Trophoblast cell (in vitro differentiated cells and primary cell): ENCODE measurements around the gene AUTS2.
A peak's percentile ranks its signal among the peaks of the same experiment; 100 is the strongest.

Source experiments
- DNase-seq, 2 donors: peaks; one replicate each; pipeline ENCODE4 v3.0.0-alpha.2; 2016
- H2AFZ ChIP-seq: 2 replicates; pipeline ENCODE4 v1.6.1; 2013; ENCODE audit warnings: low read length, moderate library complexity, mild to moderate bottlenecking; ENCODE audit not compliant: insufficient read depth, poor library complexity
- H2AK5ac ChIP-seq: 2 replicates; pipeline ENCODE4 v1.6.1; 2013; ENCODE audit warnings: mild to moderate bottlenecking, low read length
- H2BK120ac ChIP-seq: 2 replicates; pipeline ENCODE4 v1.6.1; 2013; ENCODE audit warnings: low read length, mild to moderate bottlenecking, moderate library complexity; ENCODE audit not compliant: insufficient read depth, poor library complexity
- H2BK12ac ChIP-seq: 2 replicates; pipeline ENCODE4 v1.6.1; 2013; ENCODE audit warnings: mild to moderate bottlenecking, low read length, moderate library complexity
- H2BK5ac ChIP-seq: 2 replicates; pipeline ENCODE4 v1.6.1; 2013; ENCODE audit warnings: low read length, low read depth, moderate library complexity, mild to moderate bottlenecking; ENCODE audit not compliant: poor library complexity
- H3K14ac ChIP-seq: 2 replicates; pipeline ENCODE4 v1.6.1; 2013; ENCODE audit warnings: mild to moderate bottlenecking, low read length
- H3K18ac ChIP-seq: 2 replicates; pipeline ENCODE4 v1.6.1; 2013; ENCODE audit warnings: mild to moderate bottlenecking, low read length
- H3K23ac ChIP-seq: 2 replicates; pipeline ENCODE4 v1.6.1; 2013; ENCODE audit warnings: low read length
- H3K27ac ChIP-seq: 2 replicates; pipeline ENCODE4 v1.5.1; 2013; ENCODE audit warnings: low read depth, mild to moderate bottlenecking, inconsistent platforms, low read length, moderate library complexity
- H3K27me3 ChIP-seq: 2 replicates; pipeline ENCODE4 v1.6.1; 2013; ENCODE audit warnings: inconsistent platforms, mild to moderate bottlenecking, low read length, moderate library complexity; ENCODE audit not compliant: insufficient read depth
- H3K36me3 ChIP-seq, 2 experiments: 1 replicate in 1 of 2; 2 replicates in 1 of 2; pipeline ENCODE4 v1.6.1; 2013; ENCODE audit warnings: low read length in 2 of 2, mild to moderate bottlenecking in 2 of 2, moderate library complexity in 1 of 2; ENCODE audit not compliant: insufficient read depth in 2 of 2, control insufficient read depth in 1 of 2
- H3K4ac ChIP-seq: 2 replicates; pipeline ENCODE4 v1.6.1; 2013; ENCODE audit warnings: low read depth, mild to moderate bottlenecking, low read length, moderate library complexity
- H3K4me1 ChIP-seq, 2 experiments: 1 replicate in 1 of 2; 2 replicates in 1 of 2; pipeline ENCODE4 v1.6.1; 2013; ENCODE audit warnings: low read length in 2 of 2, mild to moderate bottlenecking in 2 of 2, moderate library complexity in 1 of 2; ENCODE audit not compliant: insufficient read depth in 2 of 2, control insufficient read depth in 1 of 2
- H3K4me2 ChIP-seq: 2 replicates; pipeline ENCODE4 v1.6.1; 2013; ENCODE audit warnings: inconsistent platforms, mild to moderate bottlenecking, low read length, moderate library complexity
- H3K4me3 ChIP-seq: 2 replicates; pipeline ENCODE4 v1.5.1; 2013; ENCODE audit warnings: mild to moderate bottlenecking, low read depth, low read length, inconsistent platforms
- H3K79me1 ChIP-seq: one replicate; pipeline ENCODE4 v1.6.1; 2013; ENCODE audit warnings: low read length
- H3K79me2 ChIP-seq: 2 replicates; pipeline ENCODE4 v1.6.1; 2013; ENCODE audit warnings: low read length, mild to moderate bottlenecking; ENCODE audit not compliant: control insufficient read depth, insufficient read depth, poor library complexity
- H3K9ac ChIP-seq: 2 replicates; pipeline ENCODE4 v1.6.1; 2013; ENCODE audit warnings: mild to moderate bottlenecking, low read length
- H3K9me3 ChIP-seq: 2 replicates; pipeline ENCODE4 v1.6.1; 2013; ENCODE audit warnings: low read depth, mild to moderate bottlenecking, control low read depth, inconsistent platforms, low read length; ENCODE audit not compliant: insufficient read depth
- H4K12ac ChIP-seq: 2 replicates; pipeline ENCODE4 v1.6.1; 2013; ENCODE audit warnings: low read depth, mild to moderate bottlenecking, low read length, moderate library complexity
- H4K8ac ChIP-seq: 2 replicates; pipeline ENCODE4 v1.6.1; 2013; ENCODE audit warnings: low read depth, mild to moderate bottlenecking, low read length, moderate library complexity
- H4K91ac ChIP-seq: one replicate; pipeline ENCODE4 v1.6.1; 2013; ENCODE audit warnings: low read depth, mild to moderate bottlenecking, low read length, moderate library complexity
- WGBS: extraction: QIAGEN DNeasy Blood & Tissue Kit; methylation state at CpG from one replicate; pipeline ENCODE4 v1.1.7; 2013; ENCODE audit warnings: missing lambda C conversion rate; ENCODE audit not compliant: insufficient read length, insufficient coverage; ENCODE audit errors: extremely low coverage; 5-methylcytosine and 5-hydroxymethylcytosine counted together

AUTS2 gene

GRCh38 chr7:69659983-69660382 lies 61.7 kb downstream of the AUTS2 start:
- WGBS: no CpG with 5 or more reads among the region's 2 CpGs
- H3K23ac ChIP-seq: no peak overlapping the region

GRCh38 chr7:69661342-69661741 lies 63.1 kb downstream of the AUTS2 start:
- H2BK5ac ChIP-seq: no peak overlapping the region
- no peak overlapping the region for H3K4ac ChIP-seq
- WGBS: no CpG with 5 or more reads among the region's 3 CpGs
- no peak overlapping the region for H2BK12ac ChIP-seq
- no peak overlapping the region for H4K8ac ChIP-seq
- no peak for DNase-seq
- H3K27ac ChIP-seq: no peak overlapping the region
- no peaks in the 10 kb centered on the region for H3K9me3 ChIP-seq
- H2AFZ ChIP-seq: no peak overlapping the region
- H3K27me3 ChIP-seq: no peaks in the 10 kb centered on the region
- no peak overlapping the region for H3K23ac ChIP-seq
- no peak overlapping the region for H2BK120ac ChIP-seq
- H3K4me1 ChIP-seq: peaks cover 3 to 7% of the 10 kb centered on the region in 2 experiments
- H3K79me2 ChIP-seq: no peaks in the 10 kb centered on the region
- no peaks in the 10 kb centered on the region for H3K36me3 ChIP-seq
- H2AK5ac ChIP-seq: no peak overlapping the region
- no peak overlapping the region for H3K14ac ChIP-seq
- no peaks in the 10 kb centered on the region for H3K79me1 ChIP-seq
- no peak overlapping the region for H4K12ac ChIP-seq
- no peak overlapping the region for H4K91ac ChIP-seq
- H3K4me2 ChIP-seq: no peak overlapping the region
- no peak overlapping the region for H3K18ac ChIP-seq
- H3K9ac ChIP-seq: no peak overlapping the region
- H3K4me3 ChIP-seq: no peak overlapping the region

More at GRCh38 chr7:69659983-69660382, 61.7 kb downstream of the AUTS2 start:
- no peak overlapping the region for H2BK5ac ChIP-seq
- DNase-seq: peak in 1 of 2 donors; percentile 48
- H3K79me2 ChIP-seq: no peaks in the 10 kb centered on the region
- no peak overlapping the region for H3K27ac ChIP-seq
- H3K18ac ChIP-seq: no peak overlapping the region
- H2AK5ac ChIP-seq: no peak overlapping the region
- no peaks in the 10 kb centered on the region for H3K36me3 ChIP-seq
- no peaks in the 10 kb centered on the region for H3K27me3 ChIP-seq
- no peak overlapping the region for H4K91ac ChIP-seq
- no peak overlapping the region for H2BK12ac ChIP-seq
- H2BK120ac ChIP-seq: no peak overlapping the region
- no peak overlapping the region for H4K12ac ChIP-seq
- H3K4me1 ChIP-seq: peaks cover 7 to 8% of the 10 kb centered on the region in 2 experiments
- H3K4me2 ChIP-seq: no peak overlapping the region
- no peak overlapping the region for H3K14ac ChIP-seq
- no peak overlapping the region for H3K4me3 ChIP-seq
- no peaks in the 10 kb centered on the region for H3K9me3 ChIP-seq
- no peak overlapping the region for H2AFZ ChIP-seq
- no peak overlapping the region for H3K9ac ChIP-seq
- no peaks in the 10 kb centered on the region for H3K79me1 ChIP-seq
- H4K8ac ChIP-seq: no peak overlapping the region
- H3K4ac ChIP-seq: no peak overlapping the region

- no CpG with 5 or more reads among the region's 5 CpGs for WGBS
- no peak overlapping the region for H2AK5ac ChIP-seq
- no peak overlapping the region for H3K4me2 ChIP-seq
- H3K27me3 ChIP-seq: no peaks in the 10 kb centered on the region
- H3K18ac ChIP-seq: no peak overlapping the region
- no peaks in the 10 kb centered on the region for H3K79me2 ChIP-seq
- no peaks in the 10 kb centered on the region for H3K4me1 ChIP-seq
- H3K23ac ChIP-seq: no peak overlapping the region
- H3K9ac ChIP-seq: no peak overlapping the region
- H3K9me3 ChIP-seq: no peaks in the 10 kb centered on the region
- DNase-seq: no peak
- no peak overlapping the region for H3K27ac ChIP-seq
- H4K12ac ChIP-seq: no peak overlapping the region
- no peak overlapping the region for H3K4me3 ChIP-seq
- H2BK12ac ChIP-seq: no peak overlapping the region
- no peak overlapping the region for H4K91ac ChIP-seq
- H2AFZ ChIP-seq: no peak overlapping the region
- no peak overlapping the region for H2BK120ac ChIP-seq
- H3K36me3 ChIP-seq: no peaks in the 10 kb centered on the region
- no peak overlapping the region for H2BK5ac ChIP-seq
- H3K14ac ChIP-seq: no peak overlapping the region
- H4K8ac ChIP-seq: no peak overlapping the region
- H3K4ac ChIP-seq: no peak overlapping the region
- no peaks in the 10 kb centered on the region for H3K79me1 ChIP-seq
Observed at GRCh38 chr7:69663911-69664832, 65.9 kb downstream of the AUTS2 start.

- Histone ChIP-seq H3K18ac (no peak overlapping the region), H4K12ac (no peak overlapping the region), H3K9me3 (no peaks in the 10 kb centered on the region), H2BK120ac (no peak overlapping the region), H3K14ac (no peak overlapping the region), H2AK5ac (no peak overlapping the region), H3K23ac (no peak overlapping the region), H2BK5ac (no peak overlapping the region), H3K4ac (no peak overlapping the region), H3K27me3 (no peaks in the 10 kb centered on the region), H4K8ac (no peak overlapping the region), H4K91ac (no peak overlapping the region), H2BK12ac (no peak overlapping the region), H3K36me3 (no peaks in the 10 kb centered on the region), H3K4me2 (no peak overlapping the region), H3K4me3 (no peak overlapping the region), H3K79me2 (no peaks in the 10 kb centered on the region), H3K4me1 (peaks cover 0 to under 1% of the 10 kb centered on the region in 2 experiments), H2AFZ (no peak overlapping the region), H3K27ac (no peak overlapping the region), H3K79me1 (no peaks in the 10 kb centered on the region), H3K9ac (no peak overlapping the region)
- DNase-seq: no peak
- no CpG with 5 or more reads among the region's 2 CpGs for WGBS
Observed at GRCh38 chr7:69665369-69665768, 67.1 kb downstream of the AUTS2 start.
